Measurements from ENCODE around the gene KRTAP13-2.

The KRTAP13-2 gene

GRCh38 chr21:30372139-30372770 is at the start of gene KRTAP13-2:
KRTAP13-2 (minus strand) TSS chr21:30372271; CDS start chr21:30372213, 58 bp downstream.
- no peak for DNase-seq

GRCh38 chr21:30415993-30416392 is 43.9 kb upstream of the KRTAP13-2 start:
- no peak for DNase-seq

DNA sequence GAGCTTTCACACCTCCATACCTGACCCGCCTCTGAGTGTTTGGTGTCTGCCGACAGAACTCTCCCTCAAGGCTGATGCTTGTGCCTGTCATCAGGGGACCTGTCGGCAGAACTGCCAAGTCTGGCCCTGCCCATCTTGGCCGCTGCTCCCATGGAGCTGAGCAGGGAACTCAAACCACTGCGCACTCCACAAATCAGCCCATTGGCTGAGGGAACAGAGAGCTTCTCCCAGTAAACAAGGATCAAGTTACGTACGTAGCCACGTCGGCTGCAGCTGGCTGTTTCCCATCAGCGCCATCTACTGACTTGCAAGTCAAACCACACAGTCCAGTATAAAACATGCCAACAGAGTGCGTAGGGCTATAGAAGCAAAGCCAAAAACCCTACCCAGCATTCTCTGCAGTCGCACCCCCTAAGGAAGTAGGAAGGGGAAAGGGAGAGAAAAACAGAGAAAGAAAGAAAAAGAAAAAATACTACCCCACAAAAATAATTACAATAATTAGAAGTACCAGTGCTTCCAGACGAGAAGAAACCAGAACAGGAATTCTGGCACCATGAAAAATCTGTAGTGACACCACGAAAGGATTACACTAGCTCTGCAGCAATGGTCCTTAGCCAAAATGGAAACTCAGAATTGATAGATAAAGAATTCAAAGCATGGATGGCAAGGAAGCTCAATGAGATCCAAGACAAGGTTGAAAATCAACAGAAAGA is 36.9 kb upstream of the KRTAP13-2 start:
- no peak for DNase-seq

DNA sequence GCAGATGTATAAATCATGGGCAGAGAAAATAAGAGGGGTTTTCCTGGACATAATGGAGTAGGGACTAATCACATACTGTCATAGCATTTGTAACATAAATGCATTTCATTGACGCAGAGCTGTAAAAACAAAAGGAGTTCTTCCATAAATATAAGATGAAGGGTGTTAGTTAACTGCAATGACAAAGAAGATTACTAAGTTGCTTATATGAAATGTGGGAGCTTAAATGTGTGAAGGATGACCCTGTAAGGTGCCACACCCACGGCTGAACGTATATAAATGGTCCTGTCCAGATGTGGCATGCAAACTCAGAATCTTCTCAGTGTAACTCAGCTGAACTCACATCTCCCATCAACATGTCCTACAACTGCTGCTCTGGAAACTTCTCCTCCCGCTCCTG is 23.7 kb upstream of the KRTAP13-2 start, which contains the start of gene KRTAP13-1:
KRTAP13-1 (plus strand) TSS at position 301 of the 400 bp plus-strand sequence; CDS start at position 357, 56 bp downstream.
- no peak for DNase-seq

DNA sequence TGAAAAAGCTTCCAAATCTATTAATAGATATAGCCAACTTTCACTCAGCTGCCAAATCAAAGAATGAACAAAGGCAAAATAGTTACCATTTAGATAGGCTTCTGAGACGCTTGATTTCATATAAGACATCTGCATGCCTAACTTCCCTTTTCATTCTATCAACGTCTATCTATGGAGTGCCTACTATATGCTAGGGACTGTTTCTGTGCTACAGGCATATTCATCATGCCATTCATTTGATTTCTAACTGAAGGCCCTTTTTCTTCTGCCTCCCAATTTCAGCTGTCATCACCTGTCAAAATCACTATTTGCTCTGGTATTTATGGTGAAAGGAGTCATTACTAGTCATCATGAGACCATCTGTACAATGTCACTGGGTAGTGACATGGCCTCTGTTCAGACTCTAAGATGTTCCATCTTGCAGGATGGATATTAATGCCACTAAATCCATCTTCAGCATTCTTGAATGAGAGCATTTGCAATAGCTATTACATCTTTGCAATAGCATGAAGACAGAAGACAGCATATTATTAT is 19.5 kb upstream of the KRTAP13-2 start:
- DNase-seq, result no peak

GRCh38 chr21:30382201-30382600 is 10.1 kb upstream of the KRTAP13-2 start:
- no peak for DNase-seq

DNA sequence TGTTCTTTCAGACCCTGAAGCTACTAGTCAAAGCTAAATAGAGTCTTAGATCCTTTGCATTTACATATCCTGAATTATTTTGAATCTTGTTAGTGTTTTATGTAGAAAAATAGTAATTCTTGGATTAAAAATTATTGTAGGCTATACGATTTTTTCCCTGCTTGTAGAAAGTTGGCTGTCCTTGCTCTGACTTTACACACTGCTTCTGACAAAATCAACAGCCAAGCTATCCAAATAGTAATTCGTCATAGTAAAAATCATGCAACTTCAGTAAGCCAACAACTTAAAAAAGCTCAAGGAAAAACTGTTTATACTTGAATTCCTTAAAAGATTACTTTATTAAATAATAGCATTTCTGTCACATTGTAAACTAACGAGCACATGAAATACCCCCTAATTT is 16.2 kb downstream of the KRTAP13-2 start:
- DNase-seq, result no peak

DNA sequence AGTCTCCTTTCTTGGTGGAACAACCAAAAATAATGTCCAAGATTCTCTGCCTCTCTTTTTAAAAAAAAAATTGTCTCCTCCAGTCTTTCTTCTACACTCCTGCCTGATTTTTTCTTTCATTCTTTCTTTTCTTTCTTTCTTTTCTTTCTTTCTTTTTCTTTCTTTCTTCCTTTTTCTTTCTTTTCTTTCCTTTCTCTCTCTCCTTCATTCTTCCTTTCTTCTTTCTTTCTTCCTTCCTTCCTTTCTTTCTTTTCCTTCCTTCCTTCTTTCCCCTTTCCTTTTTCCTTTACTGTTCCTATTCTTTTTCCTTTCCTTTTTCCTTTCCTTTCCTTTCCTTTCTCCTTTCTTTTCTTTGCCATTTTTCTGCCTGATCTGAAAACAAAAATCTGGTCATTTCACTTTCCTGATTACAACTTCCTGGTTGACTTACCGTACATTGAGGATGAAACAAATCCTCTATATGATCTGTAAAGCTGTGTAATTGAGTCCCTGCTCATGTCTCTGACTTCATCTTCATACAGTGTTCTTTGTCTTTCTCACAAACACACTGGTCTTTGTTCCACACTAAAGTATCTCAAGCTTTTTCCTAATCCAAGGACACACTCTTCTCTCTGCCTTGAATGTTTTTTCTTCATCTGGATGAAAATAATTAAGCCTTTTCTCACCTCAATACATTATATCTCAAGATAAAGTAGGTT is 17.6 kb downstream of the KRTAP13-2 start:
- no peak for DNase-seq

DNA sequence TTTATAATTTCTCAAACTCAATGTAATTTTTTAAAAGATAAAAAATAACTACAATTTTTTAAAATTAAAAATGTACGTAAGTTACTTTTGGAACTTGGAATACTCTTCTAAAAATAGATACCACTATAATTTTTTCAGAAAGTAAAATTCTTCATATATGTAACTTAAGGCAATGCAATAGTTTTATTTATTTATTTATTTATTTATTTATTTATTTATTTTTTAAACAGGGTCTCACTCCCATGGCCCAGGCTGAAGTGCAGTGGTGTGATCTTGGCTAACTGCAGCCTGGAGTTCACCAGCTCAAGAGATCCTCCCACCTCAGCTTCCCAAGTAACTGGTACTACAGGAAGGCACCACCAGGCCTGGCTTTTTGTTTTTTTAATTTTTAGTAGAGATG is 20.5 kb downstream of the KRTAP13-2 start:
- no peak for DNase-seq

- no peak for DNase-seq
Observed at GRCh38 chr21:30349572-30349971, 22.5 kb downstream of the KRTAP13-2 start.

- DNase-seq, result no peak
Observed at GRCh38 chr21:30348506-30348905, 23.6 kb downstream of the KRTAP13-2 start, which contains the start of gene KRTAP23-1. KRTAP23-1 (minus strand) TSS chr21:30348606; CDS start chr21:30348606, 0 bp downstream.

- no peak for DNase-seq
Observed at GRCh38 chr21:30345014-30345413, 27.1 kb downstream of the KRTAP13-2 start.

GRCh38 chr21:30340714-30341573 is 31.1 kb downstream of the KRTAP13-2 start:
- DNase-seq, result no peak

- DNase-seq, result no peak
Observed at GRCh38 chr21:30338717-30339116, 33.4 kb downstream of the KRTAP13-2 start.

DNA sequence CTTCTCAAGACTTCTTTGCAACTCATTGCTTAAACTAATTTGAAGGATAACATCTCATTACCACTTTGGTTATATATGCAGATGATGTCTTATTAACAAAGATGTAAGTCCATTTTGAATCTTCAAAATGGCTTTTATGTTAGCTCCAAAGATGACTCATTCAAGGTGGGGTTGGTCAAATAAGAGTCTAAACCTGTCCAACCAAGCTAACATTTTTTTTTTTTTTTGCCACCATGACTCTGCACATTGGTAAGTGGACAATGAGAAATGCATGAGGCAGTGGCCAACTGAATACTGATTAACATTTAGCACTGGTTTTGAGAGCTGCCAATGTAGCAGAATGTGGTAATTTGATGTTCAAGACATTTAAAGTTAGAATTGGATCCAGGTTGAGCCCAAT is 34.3 kb downstream of the KRTAP13-2 start:
- no peak for DNase-seq

DNA sequence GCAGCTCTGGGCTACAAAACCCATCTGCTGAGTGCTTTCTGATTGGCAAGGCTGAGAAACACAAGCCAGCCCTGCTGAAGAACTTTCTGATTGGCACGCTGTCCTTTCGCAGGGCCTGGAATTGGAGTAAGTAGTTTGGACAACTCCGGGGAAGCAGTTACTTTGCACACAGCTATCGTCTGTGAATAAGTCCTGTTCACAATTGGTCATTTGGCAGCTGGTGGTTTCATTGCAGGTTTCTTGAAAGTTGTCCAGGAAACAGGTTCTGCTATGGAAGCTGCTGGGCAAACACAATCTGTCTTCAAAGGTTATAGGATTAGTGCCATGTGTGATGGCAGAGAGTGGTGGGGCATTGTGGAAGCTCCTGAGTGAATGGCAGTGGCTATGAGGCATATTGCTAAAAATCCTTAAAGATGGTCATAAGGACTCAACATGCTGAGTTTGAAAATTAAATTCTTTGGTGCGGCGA is 34.8 kb downstream of the KRTAP13-2 start, which contains the start of gene KRTAP27-1:
KRTAP27-1 (minus strand) TSS at position 419 of the 469 bp plus-strand sequence; CDS start at position 393, 26 bp downstream.
- no peak for DNase-seq

GRCh38 chr21:30336596-30336995 is 35.5 kb downstream of the KRTAP13-2 start:
- DNase-seq, result no peak

DNA sequence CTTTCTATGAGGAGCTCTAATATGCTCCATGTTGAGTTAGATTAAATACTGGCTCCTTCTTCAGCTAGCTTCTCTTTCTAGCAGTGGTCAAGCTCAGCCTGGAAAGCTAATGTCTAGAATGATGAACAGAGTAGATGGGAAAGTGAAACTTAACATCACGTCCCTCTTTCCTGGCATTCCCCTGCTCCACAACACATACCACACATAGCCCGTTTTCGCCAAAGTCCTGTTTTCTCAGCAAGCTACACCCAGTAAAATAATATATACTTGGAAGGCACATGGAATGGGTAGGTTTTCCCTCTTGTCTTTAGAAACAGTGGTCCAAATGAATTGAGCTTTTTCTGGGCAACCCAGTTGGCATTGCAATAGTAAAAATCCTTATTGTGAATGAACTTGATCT is 38.3 kb downstream of the KRTAP13-2 start:
- no peak for DNase-seq

DNA sequence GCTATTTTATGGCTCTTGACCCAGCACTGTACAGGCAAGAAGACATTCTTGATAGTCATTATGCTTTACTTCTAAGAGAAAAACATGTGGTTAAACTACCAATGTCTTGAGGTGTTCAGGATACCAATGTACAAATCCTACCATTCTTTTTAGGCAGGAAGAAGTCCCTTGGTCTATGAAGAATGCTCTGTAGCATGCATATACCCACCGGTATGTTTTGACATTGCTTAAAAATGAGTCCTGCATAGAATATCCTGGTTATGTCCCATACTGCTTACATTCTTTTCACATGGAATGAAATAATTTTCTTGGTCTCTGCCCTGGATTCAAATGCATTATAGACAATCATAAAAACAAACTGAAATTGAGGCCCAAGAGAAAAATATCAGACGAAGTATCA is 39.4 kb downstream of the KRTAP13-2 start:
- no peak for DNase-seq

- peak; percentile 54 for DNase-seq
Observed at GRCh38 chr21:30329203-30329875, 42.7 kb downstream of the KRTAP13-2 start.

- DNase-seq, result no peak
Observed at GRCh38 chr21:30326390-30326789, 45.7 kb downstream of the KRTAP13-2 start.
